HepG2 (cell line): ENCODE results near the gene FMNL1. TPM values are rescaled to one million over a fixed set of nuclear protein-coding genes. Genes with fewer than 3 reads are reported as not detected.
"Not testable (repeated sequence)": the region's sequence is repeated elsewhere in the genome, so short reads cannot be mapped to it uniquely, and the experiment has no call there.

Experiments used
- EHMT2 ChIP-seq: fragments of 200-600 bp; sonication (generic); IDR thresholded peaks from 2 replicates; pipeline ENCODE4 v1.7.0; 2017; ENCODE audit warnings: antibody characterized with exemption, low read depth, low read length, borderline replicate concordance
- FOXA1 ChIP-seq, 2 experiments: fragments of 450-650 bp in 1 of 2; sonication (generic) in 1 of 2; formaldehyde crosslinking in 1 of 2; IDR thresholded peaks; 2 replicates each; pipeline versions ENCODE4 v1.4.0 to v1.6.1; 2016 to 2020; ENCODE audit warnings: missing genetic modification reagents in 1 of 2
- HIVEP1 ChIP-seq: sonication (generic); formaldehyde crosslinking; IDR thresholded peaks from 2 replicates; pipeline ENCODE4 v1.4.0; 2020; ENCODE audit warnings: mild to moderate bottlenecking, missing genetic modification reagents
- HOXA5 ChIP-seq: sonication (generic); formaldehyde crosslinking; IDR thresholded peaks from 2 replicates; pipeline ENCODE4 v1.4.0; 2020; ENCODE audit warnings: missing genetic modification reagents
- POLR2A ChIP-seq, 2 experiments: IDR thresholded peaks; 2 replicates each; pipeline ENCODE4 v1.6.1; 2011; ENCODE audit warnings: low read depth in 2 of 2, low read length in 2 of 2, mild to moderate bottlenecking in 1 of 2, moderate library complexity in 1 of 2; ENCODE audit not compliant: insufficient read depth in 1 of 2
- SOX6 ChIP-seq, 2 experiments: fragments of 450-650 bp in 1 of 2; sonication (generic) in 1 of 2; formaldehyde crosslinking in 1 of 2; IDR thresholded peaks; 2 replicates each; pipeline versions ENCODE4 v1.4.0 to v1.6.1; 2017 to 2020; ENCODE audit warnings: antibody characterized with exemption in 1 of 2, mild to moderate bottlenecking in 1 of 2, missing genetic modification reagents in 1 of 2
- YEATS2 ChIP-seq: sonication (generic); formaldehyde crosslinking; IDR thresholded peaks from 2 replicates; pipeline ENCODE4 v1.4.0; 2020; ENCODE audit warnings: missing genetic modification reagents, borderline replicate concordance
- ZBTB3 ChIP-seq: sonication (generic); formaldehyde crosslinking; IDR thresholded peaks from 2 replicates; pipeline ENCODE4 v1.4.0; 2020; ENCODE audit warnings: low read depth, mild to moderate bottlenecking, moderate library complexity, missing genetic modification reagents, borderline replicate concordance
- ZMYM3 ChIP-seq: sonication (generic); formaldehyde crosslinking; IDR thresholded peaks from 2 replicates; pipeline ENCODE4 v1.5.1; 2020; ENCODE audit warnings: mild to moderate bottlenecking, missing genetic modification reagents
- ZNF550 ChIP-seq: sonication (generic); formaldehyde crosslinking; IDR thresholded peaks from 2 replicates; pipeline ENCODE4 v1.4.0; 2020; ENCODE audit warnings: mild to moderate bottlenecking, missing genetic modification reagents, borderline replicate concordance
- ZNF564 ChIP-seq: sonication (generic); formaldehyde crosslinking; IDR thresholded peaks from 2 replicates; pipeline ENCODE4 v1.8.1; 2023; ENCODE audit warnings: mild to moderate bottlenecking, missing genetic modification reagents
- ZNF678 ChIP-seq: sonication (generic); formaldehyde crosslinking; IDR thresholded peaks from 2 replicates; pipeline ENCODE4 v1.4.0; 2020; ENCODE audit warnings: mild to moderate bottlenecking, missing genetic modification reagents
- ZNF703 ChIP-seq: sonication (generic); formaldehyde crosslinking; IDR thresholded peaks from 2 replicates; pipeline ENCODE4 v1.5.1; 2020; ENCODE audit warnings: missing genetic modification reagents, mild to moderate bottlenecking, moderate library complexity, borderline replicate concordance
- ZNF788 ChIP-seq: sonication (generic); formaldehyde crosslinking; IDR thresholded peaks from 2 replicates; pipeline ENCODE4 v1.5.0; 2020; ENCODE audit warnings: mild to moderate bottlenecking, missing genetic modification reagents, borderline replicate concordance
- polyA plus RNA-seq, 8 experiments: library from polyadenylated mRNA; depleted of rRNA in 3 of 8; stranded (reverse) in 7 of 8; unstranded in 1 of 8; fragments of >200 nt; fragmentation: Illumina TruSeq in 4 of 8; extraction: Trizol in 4 of 8; gene quantifications; 2 replicates each; pipeline versions ENCODE4 v1.2.1 to v1.2.3, GENCODE V29; 2011 to 2016; ENCODE audit warnings: low read depth in 4 of 8, missing spikeins in 1 of 8, mixed read lengths in 1 of 8; ENCODE audit not compliant: insufficient read depth in 1 of 8
- total RNA-seq, 5 experiments: library from RNA; depleted of rRNA; stranded (reverse); fragments of >200 nt; fragmentation: Illumina TruSeq; extraction: Trizol; gene quantifications; 2 replicates each; pipeline ENCODE4 v1.2.3, GENCODE V29; 2016; ENCODE audit warnings: low read depth in 1 of 5
- TF ChIP-seq, protein P1 (sequence below): sonication (generic); formaldehyde crosslinking; IDR thresholded peaks from 2 replicates; pipeline ENCODE4 v1.5.1; 2020; ENCODE audit warnings: missing genetic modification reagents, mild to moderate bottlenecking, borderline replicate concordance
- TF ChIP-seq, protein P2 (sequence below): IDR thresholded peaks from 2 replicates; pipeline ENCODE4 v1.6.1; 2016; ENCODE audit warnings: missing genetic modification reagents, missing compliant biosample characterization
- TF ChIP-seq, protein P3 (sequence below): sonication (generic); formaldehyde crosslinking; IDR thresholded peaks from 2 replicates; pipeline ENCODE4 v1.5.0; 2020; ENCODE audit warnings: mild to moderate bottlenecking, missing genetic modification reagents, borderline replicate concordance
- TF ChIP-seq, protein P4 (sequence below): sonication (generic); IDR thresholded peaks from 2 replicates; pipeline ENCODE4 v1.6.1; 2016; ENCODE audit warnings: low read depth, borderline replicate concordance
- TF ChIP-seq, protein P5 (sequence below): sonication (generic); formaldehyde crosslinking; IDR thresholded peaks from 2 replicates; pipeline ENCODE4 v1.9.0; 2022; ENCODE audit warnings: low read depth, missing genetic modification reagents
- TF ChIP-seq, protein P6 (sequence below): sonication (generic); formaldehyde crosslinking; IDR thresholded peaks from 2 replicates; pipeline ENCODE4 v1.4.0; 2020; ENCODE audit warnings: missing genetic modification reagents, low read depth, mild to moderate bottlenecking, borderline replicate concordance

Gene FMNL1
- total and polyA plus RNA-seq, 2 of the 13 experiments (the other 11 are each of a cell fraction or from before 2014, with no cell fraction given): 0.53 to 0.70 TPM

DNA sequence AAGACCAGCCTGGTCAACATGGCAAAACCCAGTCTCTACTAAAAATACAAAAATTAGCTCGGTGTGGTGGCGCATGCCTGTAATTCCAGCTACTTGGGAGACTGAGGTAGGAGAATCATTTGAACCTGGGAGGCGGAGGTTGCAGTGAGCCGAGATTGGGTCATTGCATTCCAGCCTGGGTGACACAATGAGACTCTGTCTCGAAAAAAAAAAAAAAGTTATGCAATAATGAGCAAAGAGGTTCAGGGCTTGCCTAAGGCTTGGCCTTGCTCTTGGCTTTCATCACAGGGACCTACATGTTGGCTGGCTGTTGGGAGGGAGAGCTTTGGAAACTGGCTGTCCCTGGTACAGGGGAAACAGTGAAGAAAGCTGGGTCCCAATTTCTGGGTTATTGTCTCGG lies 19.8 kb upstream of the FMNL1 start (continued):
- TF ChIP-seq, protein P1, sequence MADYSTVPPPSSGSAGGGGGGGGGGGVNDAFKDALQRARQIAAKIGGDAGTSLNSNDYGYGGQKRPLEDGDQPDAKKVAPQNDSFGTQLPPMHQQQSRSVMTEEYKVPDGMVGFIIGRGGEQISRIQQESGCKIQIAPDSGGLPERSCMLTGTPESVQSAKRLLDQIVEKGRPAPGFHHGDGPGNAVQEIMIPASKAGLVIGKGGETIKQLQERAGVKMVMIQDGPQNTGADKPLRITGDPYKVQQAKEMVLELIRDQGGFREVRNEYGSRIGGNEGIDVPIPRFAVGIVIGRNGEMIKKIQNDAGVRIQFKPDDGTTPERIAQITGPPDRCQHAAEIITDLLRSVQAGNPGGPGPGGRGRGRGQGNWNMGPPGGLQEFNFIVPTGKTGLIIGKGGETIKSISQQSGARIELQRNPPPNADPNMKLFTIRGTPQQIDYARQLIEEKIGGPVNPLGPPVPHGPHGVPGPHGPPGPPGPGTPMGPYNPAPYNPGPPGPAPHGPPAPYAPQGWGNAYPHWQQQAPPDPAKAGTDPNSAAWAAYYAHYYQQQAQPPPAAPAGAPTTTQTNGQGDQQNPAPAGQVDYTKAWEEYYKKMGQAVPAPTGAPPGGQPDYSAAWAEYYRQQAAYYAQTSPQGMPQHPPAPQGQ (CRISPR knock-in tag): 0 out of 2 replicates have a peak, but pooled peaks have one; percentile 38
- peak; percentile 79; the same call in 1 of the 2 replicates for TF ChIP-seq HIVEP1 (CRISPR knock-in tag)
- TF ChIP-seq, protein P2, sequence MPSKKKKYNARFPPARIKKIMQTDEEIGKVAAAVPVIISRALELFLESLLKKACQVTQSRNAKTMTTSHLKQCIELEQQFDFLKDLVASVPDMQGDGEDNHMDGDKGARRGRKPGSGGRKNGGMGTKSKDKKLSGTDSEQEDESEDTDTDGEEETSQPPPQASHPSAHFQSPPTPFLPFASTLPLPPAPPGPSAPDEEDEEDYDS (CRISPR knock-in tag): peak; percentile 59
- TF ChIP-seq, protein P3, sequence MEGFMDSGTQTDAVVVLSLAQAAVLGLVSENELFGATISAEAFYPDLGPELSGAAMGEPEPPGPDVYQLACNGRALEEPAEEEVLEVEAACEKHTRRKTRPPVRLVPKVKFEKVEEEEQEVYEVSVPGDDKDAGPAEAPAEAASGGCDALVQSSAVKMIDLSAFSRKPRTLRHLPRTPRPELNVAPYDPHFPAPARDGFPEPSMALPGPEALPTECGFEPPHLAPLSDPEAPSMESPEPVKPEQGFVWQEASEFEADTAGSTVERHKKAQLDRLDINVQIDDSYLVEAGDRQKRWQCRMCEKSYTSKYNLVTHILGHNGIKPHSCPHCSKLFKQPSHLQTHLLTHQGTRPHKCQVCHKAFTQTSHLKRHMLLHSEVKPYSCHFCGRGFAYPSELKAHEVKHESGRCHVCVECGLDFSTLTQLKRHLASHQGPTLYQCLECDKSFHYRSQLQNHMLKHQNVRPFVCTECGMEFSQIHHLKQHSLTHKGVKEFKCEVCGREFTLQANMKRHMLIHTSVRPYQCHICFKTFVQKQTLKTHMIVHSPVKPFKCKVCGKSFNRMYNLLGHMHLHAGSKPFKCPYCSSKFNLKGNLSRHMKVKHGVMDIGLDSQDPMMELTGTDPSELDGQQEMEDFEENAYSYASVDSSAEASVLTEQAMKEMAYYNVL (CRISPR knock-in tag): peak; percentile 64; the same call in 1 of the 2 replicates
- TF ChIP-seq ZNF678 (CRISPR knock-in tag): 0 out of 2 replicates have a peak, but pooled peaks have one; percentile 31
- TF ChIP-seq POLR2A (IDR thresholded peaks at IDR 0.05; ENCODE audit: insufficient read depth in 1 of 2, low read depth in 2 of 2, low read length in 2 of 2): peak in 1 of 2 experiments; percentile 35; a peak in 1 of 4 replicates
- peak; percentile 51; the same call in 1 of the 2 replicates for TF ChIP-seq EHMT2
- TF ChIP-seq ZNF550 (CRISPR knock-in tag): 0 out of 2 replicates have a peak, but pooled peaks have one; percentile 49
- TF ChIP-seq, protein P4, sequence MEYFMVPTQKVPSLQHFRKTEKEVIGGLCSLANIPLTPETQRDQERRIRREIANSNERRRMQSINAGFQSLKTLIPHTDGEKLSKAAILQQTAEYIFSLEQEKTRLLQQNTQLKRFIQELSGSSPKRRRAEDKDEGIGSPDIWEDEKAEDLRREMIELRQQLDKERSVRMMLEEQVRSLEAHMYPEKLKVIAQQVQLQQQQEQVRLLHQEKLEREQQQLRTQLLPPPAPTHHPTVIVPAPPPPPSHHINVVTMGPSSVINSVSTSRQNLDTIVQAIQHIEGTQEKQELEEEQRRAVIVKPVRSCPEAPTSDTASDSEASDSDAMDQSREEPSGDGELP: peak; percentile 18; the same call in 1 of the 2 replicates
- TF ChIP-seq ZBTB3 (CRISPR knock-in tag): peak; percentile 93
- TF ChIP-seq, protein P5, sequence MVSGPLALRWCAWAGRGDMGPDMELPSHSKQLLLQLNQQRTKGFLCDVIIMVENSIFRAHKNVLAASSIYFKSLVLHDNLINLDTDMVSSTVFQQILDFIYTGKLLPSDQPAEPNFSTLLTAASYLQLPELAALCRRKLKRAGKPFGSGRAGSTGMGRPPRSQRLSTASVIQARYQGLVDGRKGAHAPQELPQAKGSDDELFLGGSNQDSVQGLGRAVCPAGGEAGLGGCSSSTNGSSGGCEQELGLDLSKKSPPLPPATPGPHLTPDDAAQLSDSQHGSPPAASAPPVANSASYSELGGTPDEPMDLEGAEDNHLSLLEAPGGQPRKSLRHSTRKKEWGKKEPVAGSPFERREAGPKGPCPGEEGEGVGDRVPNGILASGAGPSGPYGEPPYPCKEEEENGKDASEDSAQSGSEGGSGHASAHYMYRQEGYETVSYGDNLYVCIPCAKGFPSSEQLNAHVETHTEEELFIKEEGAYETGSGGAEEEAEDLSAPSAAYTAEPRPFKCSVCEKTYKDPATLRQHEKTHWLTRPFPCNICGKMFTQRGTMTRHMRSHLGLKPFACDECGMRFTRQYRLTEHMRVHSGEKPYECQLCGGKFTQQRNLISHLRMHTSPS (CRISPR knock-in tag): peak; percentile 71; the same call in 1 of the 2 replicates
- peak; percentile 61; the same call in 1 of the 2 replicates for TF ChIP-seq ZNF564 (CRISPR knock-in tag)
- TF ChIP-seq FOXA1, SOX6 (IDR thresholded peaks at IDR 0.05): not testable (repeated sequence)
- TF ChIP-seq FOXA1 (CRISPR knock-in tag; IDR thresholded peaks at IDR 0.05): 0 out of 2 replicates have a peak, but pooled peaks have one; percentile 30
- TF ChIP-seq, protein P6, sequence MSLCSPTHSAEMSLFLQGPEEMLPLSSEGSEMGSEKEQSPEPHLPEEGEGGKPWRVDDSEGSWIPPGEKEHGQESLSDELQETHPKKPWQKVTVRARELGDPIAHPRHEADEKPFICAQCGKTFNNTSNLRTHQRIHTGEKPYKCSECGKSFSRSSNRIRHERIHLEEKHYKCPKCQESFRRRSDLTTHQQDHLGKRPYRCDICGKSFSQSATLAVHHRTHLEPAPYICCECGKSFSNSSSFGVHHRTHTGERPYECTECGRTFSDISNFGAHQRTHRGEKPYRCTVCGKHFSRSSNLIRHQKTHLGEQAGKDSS (CRISPR knock-in tag): peak; percentile 86; the same call in 1 of the 2 replicates
- peak; percentile 96 for TF ChIP-seq ZMYM3 (CRISPR knock-in tag)
- peak; percentile 96 for TF ChIP-seq SOX6 (CRISPR knock-in tag; IDR thresholded peaks at IDR 0.05)
- peak; percentile 32; the same call in 1 of the 2 replicates for TF ChIP-seq YEATS2 (CRISPR knock-in tag)
- peak; percentile 78; the same call in 1 of the 2 replicates for TF ChIP-seq HOXA5 (CRISPR knock-in tag)
- TF ChIP-seq ZNF788 (CRISPR knock-in tag): peak; percentile 95
- 0 out of 2 replicates have a peak, but pooled peaks have one; percentile 41 for TF ChIP-seq ZNF703 (CRISPR knock-in tag)
